Measurements from ENCODE around the gene PRR7. TPM values are rescaled to one million over a fixed set of nuclear protein-coding genes. Genes with fewer than 3 reads are reported as not detected.
A peak's percentile ranks its signal among the peaks of the same experiment; 100 is the strongest.
"Not testable (repeated sequence)": the region's sequence is repeated elsewhere in the genome, so short reads cannot be mapped to it uniquely, and the experiment has no call there.

The PRR7 gene, protein sequence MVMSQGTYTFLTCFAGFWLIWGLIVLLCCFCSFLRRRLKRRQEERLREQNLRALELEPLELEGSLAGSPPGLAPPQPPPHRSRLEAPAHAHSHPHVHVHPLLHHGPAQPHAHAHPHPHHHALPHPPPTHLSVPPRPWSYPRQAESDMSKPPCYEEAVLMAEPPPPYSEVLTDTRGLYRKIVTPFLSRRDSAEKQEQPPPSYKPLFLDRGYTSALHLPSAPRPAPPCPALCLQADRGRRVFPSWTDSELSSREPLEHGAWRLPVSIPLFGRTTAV
- 1.4 TPM for total RNA-seq
- long read RNA-seq, partial matches to known transcripts: 0 of 1 reads
- long read RNA-seq, other reads (novel, unspliced or antisense): 0 of 1 reads

DNA sequence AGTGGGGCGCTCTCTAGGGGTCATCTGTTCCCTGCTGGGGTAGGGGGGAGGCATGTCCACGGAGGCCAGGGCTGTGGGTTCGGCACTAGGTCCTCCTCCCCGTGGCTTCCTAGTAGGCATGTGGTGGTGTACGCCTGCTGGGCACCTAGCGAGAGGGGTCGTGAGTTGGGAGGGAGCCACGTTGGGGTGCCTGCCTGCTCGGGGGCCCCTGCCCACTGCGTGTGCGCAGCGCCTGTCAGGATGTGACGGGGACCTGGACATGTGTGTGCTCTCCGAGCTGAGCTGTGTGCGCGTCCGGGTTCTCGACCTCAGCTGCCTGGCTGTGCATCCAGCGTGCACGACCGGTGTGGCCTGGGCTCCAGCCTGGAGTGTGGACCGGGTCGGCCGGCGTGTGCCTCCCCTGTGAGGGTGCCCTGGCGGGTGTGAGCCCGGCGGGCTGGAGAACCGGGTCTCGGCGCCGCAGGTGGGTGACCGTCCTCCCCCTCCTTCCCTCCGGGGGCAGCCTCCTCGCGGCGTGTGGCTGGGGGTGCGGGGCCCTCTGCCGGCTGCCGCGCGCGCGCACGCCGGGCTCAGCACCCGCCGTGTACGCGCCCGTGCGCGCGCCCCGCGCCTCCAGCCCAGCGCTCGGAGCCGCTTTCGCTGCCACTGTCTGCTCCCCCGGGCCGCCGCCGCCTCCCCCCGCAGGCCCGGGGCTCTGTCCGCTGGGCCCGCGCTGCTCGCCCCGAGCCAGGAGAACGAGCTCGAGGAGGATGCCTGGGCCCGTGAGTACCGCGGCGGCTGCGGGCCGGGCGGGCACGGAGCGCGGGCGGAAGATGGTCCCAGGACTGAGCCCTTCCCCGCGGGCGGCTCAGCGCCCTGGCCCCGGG is at the start of gene PRR7:
TSS of gene PRR7 (plus strand) at position 615 of the 866 bp plus-strand sequence. CDS start 8,254 bp downstream, outside the sequence.
- intact Hi-C loops (cut with DNase I): loop anchor here (1.0 kb wide), 1 partner anchor 19 kb away; no protein-coding TSS in a partner anchor
- DNase-seq (ENCODE audit: missing footprints) (peak; percentile 76), ATAC-seq (peak; percentile 52)

DNA sequence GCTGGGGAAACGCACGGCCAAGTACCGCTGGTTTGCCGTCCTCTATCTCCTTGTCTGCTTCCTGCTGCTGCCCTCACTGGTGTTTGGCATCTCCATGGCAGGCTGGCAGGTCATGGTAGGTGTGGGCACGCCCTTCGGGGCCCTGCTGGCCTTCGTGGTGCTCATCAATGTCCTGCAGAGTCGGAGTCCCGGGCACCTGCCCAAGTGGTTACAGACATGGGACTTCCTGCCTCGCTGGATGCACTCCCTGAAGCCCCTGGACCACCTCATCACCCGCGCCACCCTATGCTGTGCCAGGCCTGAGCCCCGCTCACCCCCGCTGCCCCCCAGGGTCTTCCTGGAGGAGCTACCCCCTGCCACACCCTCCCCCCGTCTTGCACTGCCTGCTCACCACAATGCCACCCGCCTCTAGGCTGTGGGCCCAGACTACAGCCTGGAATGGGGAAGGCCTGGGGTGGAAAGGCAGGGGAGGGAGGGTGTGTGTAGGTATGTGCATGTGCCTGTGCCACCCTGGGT is 48.7 kb upstream of the PRR7 start:
- ATAC-seq (no peak), DNase-seq (ENCODE audit: missing footprints) (no peak)
- intact Hi-C loops (cut with DNase I): no loop called here

DNA sequence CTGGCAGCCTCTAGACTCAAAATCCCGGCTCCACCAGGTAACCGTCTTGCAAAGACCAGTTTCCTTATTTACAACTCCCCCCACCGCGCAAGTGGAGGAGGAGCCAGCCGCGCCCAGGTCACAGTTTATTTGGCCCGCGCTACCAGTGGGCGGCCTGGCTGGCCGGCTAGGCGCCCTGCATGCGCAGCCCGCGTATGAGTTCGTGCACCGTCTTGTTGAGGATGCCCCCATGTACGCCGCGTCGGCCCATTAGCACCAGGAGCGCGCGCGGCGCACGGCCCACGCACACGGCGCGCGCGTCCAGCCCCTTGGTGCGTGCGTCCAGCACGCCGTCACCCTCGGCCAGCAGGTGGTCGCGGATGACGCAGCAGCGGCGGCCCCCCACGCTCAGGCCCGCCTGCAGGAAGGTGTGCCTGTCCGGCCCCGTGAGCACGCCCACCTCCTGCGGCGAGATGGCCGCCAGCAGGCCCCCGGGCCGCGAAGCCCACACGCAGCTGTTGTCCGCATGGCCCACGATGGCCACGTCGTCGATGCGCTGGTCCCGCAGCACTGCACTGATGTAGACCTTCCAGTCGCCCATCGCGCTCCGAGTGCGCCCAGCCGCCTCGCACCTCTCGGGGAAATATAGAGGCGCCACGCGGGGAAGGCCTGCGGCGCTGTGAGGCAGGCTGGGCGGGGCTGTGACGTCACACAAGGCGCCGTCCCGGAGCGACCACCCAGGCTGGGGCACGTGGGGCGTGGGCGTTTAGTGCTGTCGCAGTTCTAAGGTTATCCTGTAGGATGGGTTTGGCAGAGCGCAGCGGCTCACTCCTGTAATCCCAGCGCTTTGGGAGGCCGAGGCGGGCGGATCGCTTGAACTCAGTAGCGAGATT is 46.4 kb upstream of the PRR7 start, which contains the start of gene PFN3:
TSS of gene PFN3 (minus strand) at position 665 of the 872 bp plus-strand sequence. CDS start at position 580, 85 bp downstream.
- ATAC-seq (no peak), DNase-seq (ENCODE audit: missing footprints) (no peak)
- intact Hi-C loops (cut with DNase I): no loop called here

DNA sequence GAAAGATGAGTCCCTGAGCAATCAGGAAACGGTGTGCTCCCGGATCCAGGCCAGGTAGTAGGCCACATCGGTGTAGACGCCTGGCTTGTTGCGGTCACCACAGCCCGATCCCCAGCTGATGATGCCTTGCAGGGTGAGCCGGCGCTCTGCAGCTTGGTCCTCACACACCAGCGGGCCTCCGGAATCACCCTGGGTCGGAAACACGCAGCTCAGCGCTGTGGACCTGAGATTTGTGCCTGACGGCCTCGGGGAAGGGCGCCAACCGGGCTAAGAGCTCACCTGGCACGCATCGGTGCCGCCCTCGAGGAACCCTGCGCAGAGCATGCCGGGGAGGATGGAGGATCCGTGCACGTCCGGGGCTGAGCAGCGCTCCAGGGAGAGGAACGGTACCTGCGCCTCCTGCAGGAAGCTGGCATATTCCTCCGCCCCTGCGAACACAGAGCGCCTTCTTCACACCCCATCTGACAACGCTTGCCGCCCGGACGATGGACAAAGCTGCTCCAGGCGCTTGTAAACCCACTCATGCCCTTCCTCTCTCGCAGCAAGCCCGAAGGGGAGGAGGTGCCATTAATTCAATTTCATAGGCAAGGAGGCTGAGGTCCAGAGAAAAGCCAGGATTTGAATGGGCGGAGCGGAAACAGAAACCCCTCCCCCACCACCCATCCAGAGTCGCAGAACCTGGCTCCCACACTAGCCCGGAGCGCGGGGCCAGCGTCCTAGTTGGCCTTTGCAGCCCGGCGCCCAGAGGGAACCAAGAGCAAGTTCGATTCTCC is 44.2 kb upstream of the PRR7 start:
- no peak for ATAC-seq
- intact Hi-C loops (cut with DNase I): no loop called here
- DNase-seq (ENCODE audit: missing footprints): no peak

DNA sequence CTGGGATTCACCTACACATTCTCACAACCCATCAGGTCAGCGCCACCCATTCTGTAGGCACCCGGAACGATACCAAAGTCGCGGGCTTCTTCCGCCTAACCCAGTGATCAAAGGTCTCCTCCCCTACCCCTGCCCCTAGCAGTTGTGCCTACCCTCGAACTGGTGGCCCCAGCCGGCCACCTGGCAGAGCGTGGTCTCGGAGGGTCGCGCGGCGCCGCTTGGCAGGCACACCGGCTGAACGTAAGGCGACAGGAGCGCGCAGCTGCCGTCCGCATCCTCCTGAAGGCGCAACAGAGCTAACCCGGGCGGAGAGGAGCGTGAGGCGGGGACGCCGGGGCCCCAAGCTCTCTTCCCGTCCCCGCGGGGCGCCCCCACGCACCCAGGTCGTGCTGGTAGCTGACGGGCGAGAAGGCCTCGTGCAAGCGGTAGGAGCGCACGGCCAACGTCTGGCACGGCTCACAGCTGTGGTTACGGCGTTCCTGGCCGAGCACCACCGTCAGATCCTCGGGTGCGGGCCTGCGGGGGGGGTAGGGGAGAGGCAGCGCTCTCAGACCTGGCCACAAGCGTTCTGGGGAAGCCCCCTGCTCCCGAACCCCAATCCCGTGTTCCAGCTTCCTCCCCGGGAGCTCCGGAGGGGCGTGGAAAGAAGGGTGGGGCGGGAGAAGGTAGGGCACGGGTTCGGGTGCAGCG is 43.4 kb upstream of the PRR7 start:
- intact Hi-C loops (cut with DNase I): no loop called here
- no peak for DNase-seq (ENCODE audit: missing footprints)
- no peak for ATAC-seq

DNA sequence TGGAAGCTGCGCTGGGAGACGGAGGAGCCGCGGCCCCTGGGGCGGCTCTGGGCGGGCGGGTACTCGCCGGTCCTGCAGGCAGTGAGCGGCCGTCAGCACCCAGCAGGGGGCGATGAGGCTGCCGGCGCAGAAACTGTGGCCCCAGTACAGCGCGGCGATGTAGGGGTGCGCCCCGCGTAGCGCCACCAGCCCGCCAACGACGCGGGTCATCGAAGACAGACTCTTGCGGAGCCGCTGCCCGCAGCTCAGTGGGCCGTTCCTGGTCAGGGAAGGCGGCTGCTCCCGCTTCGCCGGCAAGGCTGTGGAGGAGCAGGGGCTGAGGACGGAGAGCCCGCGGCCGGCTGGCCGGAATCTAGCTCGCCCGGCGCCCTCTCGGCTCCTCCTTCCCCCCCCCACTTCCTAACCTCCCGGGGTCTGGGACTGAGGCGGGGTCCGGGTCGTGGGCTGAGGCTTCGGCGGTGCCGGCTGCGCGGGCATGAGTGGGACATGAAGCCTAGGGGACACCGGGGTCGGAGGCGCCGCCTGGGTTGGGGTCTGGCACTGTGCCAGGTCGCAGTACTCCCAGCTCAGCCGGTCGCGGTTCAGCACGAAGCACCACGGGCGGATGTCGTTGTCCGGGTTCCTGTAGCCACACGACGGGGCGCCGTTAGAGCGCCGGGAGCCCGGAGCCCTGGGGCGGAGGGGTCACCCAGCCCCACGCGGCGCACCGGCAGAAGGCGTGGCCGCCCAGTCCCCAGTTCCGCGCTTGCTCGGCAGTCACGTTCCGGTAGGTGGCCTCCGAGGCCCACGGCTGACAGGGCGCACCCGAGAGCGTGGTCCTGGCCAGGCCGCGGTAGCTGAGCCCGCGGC is 42.6 kb upstream of the PRR7 start:
- ATAC-seq (peak; percentile 93), DNase-seq (ENCODE audit: missing footprints) (peak; percentile 94)
- intact Hi-C loops (cut with DNase I): loop anchor here (1.0 to 2.0 kb wide), 2 partner anchors 50 to 97 kb away; no protein-coding TSS in a partner anchor

DNA sequence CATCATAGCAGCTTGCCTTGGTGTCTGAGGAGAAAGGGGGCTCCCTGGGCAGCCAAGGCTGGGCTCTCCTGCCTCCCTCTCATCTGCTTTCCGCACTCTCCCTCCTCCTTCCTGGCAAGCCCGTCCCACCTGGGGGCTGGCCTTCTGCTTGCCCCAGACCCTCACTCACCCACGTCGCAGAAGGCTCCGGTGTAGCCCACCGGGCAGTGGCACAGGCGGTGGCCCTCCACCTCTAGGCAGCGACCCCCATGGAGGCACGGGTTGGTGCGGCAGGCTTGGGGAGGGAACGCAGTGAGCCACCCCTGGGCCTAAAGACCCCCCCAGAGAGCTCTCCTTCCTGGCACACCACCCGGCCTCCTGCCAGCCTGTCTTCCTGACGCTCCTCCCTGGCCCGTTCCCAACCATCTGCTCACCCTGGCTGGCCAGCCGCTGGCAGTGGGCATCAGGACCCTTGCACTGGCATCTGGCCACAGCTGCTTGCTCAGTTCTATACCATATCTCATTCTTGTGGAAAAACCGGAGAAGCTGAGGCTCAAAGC is 41.9 kb upstream of the PRR7 start:
- no peak for ATAC-seq
- no peak for DNase-seq (ENCODE audit: missing footprints)
- intact Hi-C loops (cut with DNase I): loop anchor here (1.0 to 2.0 kb wide), 2 partner anchors 50 to 96 kb away; no protein-coding TSS in a partner anchor

DNA sequence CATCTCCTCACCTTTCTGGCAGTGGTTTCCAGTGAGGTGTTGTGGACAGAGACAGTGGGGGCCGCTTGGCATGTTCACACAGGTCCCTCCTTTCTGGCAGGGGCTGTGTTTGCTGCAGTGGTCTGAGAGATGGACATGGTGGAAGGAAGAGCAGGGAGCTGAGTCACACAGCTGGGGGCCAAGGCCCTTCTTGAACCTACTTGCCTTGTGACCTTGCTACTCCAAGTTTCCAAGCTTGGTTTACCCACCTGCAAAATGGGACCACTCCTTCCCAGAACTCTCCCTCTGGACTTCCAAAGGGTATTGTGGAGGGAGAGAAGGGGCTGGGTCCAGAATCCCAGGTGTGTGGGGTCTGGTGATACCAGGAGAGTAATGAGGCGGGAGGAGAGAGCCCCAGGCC is 41.3 kb upstream of the PRR7 start:
- DNase-seq (ENCODE audit: missing footprints): no peak
- intact Hi-C loops (cut with DNase I): loop anchor here (2.0 kb wide), 1 partner anchor 95 kb away; no protein-coding TSS in a partner anchor

DNA sequence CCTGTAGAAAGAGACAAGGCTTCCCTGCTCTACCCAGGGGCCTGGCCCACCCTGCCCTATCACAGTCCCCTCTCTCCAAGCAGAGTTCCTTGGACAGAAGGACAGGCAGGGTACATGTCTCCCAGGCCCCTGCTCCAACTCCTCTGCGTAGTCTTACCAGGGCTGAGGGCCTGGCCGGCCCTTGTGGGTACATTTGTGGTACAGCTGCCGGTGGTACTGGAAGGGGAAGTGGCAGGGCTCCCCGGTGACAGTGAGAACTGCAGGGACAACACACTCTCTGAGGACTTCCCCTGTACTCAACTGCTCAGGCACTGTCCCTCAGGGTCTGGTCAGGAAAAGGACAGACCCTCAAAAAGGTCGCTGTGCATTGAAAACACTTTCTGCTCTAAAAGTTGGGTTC is 40.8 kb upstream of the PRR7 start:
- DNase-seq (ENCODE audit: missing footprints): peak; percentile 86

More for the DNA sequence above, 41.3 kb upstream of the PRR7 start:
- ATAC-seq: no peak

DNA sequence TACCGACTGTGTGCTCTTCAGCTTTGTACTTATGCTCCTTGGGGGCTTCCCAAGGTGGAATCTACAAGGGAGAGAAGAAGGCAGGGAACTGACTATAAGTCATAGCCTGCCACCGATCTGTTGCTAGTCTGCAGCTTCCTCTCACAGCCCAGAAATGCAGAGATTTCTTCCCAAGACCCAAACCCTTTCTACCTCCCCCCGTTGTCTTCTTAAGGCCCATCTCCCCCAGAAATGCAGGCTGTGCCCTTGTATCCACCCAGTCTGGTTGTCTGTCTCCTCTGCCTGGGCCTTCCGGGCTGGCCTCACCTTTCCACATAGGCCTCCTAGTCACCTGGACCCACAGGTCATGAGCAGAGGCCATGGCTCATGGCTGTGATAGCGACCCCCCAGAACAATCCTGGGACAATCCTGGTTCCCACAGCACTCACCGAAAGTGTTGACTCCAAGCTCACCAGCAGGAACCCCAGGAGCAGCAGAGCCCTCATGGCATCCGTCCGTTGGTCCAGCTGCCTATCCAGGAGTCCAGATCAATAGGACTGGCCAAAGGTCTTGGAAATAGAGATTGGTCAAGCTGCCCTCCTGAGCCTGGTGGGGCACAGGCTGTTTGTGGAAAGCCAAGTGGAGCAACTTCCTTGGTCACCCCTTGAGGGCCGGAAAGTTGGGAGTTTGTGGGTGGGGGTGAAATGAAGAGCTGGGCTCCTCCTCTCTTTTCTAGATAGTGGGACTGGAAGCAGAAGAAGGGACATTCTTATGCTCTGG is 37.4 kb upstream of the PRR7 start, which contains the start of gene F12:
TSS of gene F12 (minus strand) at position 522 of the 759 bp plus-strand sequence. CDS start at position 485, 37 bp downstream.
- ATAC-seq (no peak), DNase-seq (ENCODE audit: missing footprints) (no peak)
- intact Hi-C loops (cut with DNase I): no loop called here

More for the DNA sequence above, 40.8 kb upstream of the PRR7 start:
- ATAC-seq: no peak
- intact Hi-C loops (cut with DNase I): loop anchor here (2.0 kb wide), 1 partner anchor 95 kb away; no protein-coding TSS in a partner anchor

DNA sequence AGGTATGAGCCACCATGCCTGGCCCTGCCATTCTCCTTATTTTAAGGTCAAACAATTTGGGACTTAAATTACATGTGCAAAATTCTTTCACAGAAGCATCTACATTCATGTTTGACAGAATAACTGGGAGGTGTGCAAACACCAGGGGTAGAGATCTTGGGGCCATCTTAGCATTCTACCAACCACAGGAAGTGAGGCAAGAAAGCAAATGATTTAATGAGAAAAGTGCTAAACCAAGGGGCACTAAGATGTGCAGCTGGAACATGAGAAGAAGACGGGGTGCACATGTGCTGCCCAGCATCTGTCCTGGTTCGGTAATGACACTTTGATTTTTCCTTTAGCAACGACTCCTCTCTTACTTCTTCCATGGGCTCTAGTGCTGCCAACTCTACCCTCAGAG is 36.0 kb upstream of the PRR7 start:
- DNase-seq (ENCODE audit: missing footprints) (no peak), ATAC-seq (no peak)
- intact Hi-C loops (cut with DNase I): no loop called here

DNA sequence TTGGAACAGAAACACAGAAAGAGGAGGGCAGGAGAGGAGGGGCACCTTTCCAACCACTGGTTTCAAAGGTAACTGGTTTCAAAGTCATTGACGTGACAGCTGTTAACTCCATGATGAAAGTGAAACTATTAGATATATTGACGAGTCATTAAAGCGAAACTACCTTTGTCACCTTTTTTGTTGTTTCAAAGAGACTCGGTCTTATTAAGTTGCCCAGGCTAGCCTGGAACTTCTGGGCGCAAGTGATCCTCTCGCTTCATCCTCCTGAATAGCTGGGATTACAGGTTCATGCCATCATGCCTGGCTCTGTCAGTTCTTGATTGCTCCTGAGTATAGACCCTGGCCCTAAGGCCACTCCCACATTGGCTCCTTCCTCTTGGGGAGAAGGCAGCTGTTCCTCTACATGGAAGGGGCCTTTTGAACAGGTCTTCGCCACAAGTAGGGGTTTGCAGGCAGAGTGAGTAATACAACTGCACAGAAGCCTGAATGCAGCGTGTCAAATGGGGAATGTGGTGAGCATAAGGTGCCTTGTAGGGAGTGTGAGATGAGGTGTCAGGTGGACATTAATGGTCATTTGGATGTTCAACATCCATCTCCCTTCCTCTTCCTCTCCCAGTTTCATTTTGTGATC is 33.9 kb upstream of the PRR7 start:
- ATAC-seq (no peak), DNase-seq (ENCODE audit: missing footprints) (no peak)
- intact Hi-C loops (cut with DNase I): no loop called here

DNA sequence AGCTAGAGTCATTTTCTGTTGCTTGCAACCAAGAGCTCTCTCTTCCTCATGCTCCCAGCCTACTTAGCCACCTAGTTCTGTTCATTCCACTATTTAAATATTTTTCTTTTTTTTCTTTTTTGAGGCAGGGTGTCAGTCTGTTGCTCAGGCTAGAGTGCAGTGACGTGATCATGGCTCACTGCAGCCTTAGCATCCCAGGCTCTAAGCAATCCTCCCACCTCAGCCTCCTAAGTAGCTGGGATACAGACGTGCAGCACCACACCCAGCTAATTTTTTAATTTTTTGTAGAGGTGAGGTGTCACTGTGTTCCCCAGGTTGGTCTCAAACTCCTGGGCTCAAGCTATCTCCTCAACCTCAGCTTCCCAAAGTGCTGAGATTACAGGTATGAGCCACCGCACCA is 32.1 kb upstream of the PRR7 start:
- intact Hi-C loops (cut with DNase I): no loop called here
- no peak for DNase-seq (ENCODE audit: missing footprints)
- ATAC-seq: no peak

DNA sequence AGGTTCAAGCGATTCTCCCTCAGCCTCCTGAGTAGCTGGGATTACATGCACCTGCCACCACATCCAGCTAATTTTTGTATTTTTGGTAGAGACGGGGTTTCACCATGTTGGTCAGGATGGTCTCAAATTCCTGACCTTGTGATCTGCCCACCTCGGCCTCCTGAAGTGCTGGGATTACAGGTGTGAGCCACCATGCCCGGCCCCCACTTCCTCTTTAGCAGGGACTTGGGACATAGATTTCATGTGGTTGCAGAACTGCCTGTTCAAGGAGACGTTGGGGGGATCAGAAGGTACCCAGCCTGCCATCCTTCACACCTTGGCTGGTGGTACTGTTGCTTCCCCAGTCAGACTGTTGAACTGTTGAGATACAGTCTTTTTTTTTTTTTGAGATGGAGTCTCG is 29.5 kb upstream of the PRR7 start:
- peak; percentile 68 for DNase-seq (ENCODE audit: missing footprints)
- intact Hi-C loops (cut with DNase I); ATAC-seq: not testable (repeated sequence)

DNA sequence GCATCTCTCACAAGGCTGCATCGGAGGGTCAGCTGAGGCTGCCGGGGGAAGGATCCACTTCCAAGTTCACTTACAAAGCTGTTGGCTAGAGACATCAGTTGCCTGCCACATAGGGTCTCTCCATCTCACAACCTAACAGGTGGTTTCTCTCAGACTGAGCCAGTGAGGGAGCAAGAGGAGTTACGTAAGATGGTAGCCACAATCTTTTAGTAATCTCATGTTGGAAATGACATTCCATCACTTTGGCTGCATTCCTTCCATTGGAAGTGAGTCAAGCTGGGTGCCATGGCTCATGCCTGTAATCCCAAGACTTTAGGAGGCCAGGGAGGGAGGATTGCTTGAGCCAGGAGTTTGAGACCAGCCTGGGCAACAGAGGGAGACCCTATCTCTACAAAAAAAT is 27.6 kb upstream of the PRR7 start:
- intact Hi-C loops (cut with DNase I): no loop called here
- no peak for ATAC-seq
- DNase-seq (ENCODE audit: missing footprints): no peak
